ENCODE results near the gene TANC1. TPM values are rescaled to one million over a fixed set of nuclear protein-coding genes. Genes with fewer than 3 reads are reported as not detected.

Gene TANC1
- total RNA-seq, 1 experiment from 2014 or later, result 2.5 TPM

GRCh38 chr2:159160412-159160811 lies 192.0 kb downstream of the TANC1 start:
- H3K4me2 ChIP-seq (ENCODE audit: insufficient read depth, insufficient read length, low read length), result no peak overlapping the region

More at GRCh38 chr2:159160412-159160811, 192.0 kb downstream of the TANC1 start:
- Histone ChIP-seq H4K20me1 (ENCODE audit: control insufficient read depth, insufficient read depth, insufficient read length) (no peaks in the 10 kb centered on the region), H3K4me1 (ENCODE audit: insufficient read depth, low read length) (no peaks in the 10 kb centered on the region), H3K4ac (ENCODE audit: low read depth, low read length) (no peak overlapping the region), H3K79me2 (ENCODE audit: insufficient read depth, low read length) (no peaks in the 10 kb centered on the region), H4K8ac (replicated peaks; ENCODE audit: insufficient read length, low read depth, low read length) (no peak overlapping the region), H2BK12ac (ENCODE audit: insufficient read length, low read depth, low read length) (no peak overlapping the region), H2BK15ac (ENCODE audit: low read depth, low read length) (no peak overlapping the region), H3K14ac (ENCODE audit: insufficient read depth, low read length) (no peak overlapping the region), H3K9ac (ENCODE audit: extremely low read depth, insufficient read length, low read length) (no peak overlapping the region), H3K18ac (ENCODE audit: insufficient read length, low read depth, low read length) (no peak overlapping the region), H4K5ac (ENCODE audit: insufficient read length, low read depth, low read length) (no peak overlapping the region), H2AFZ (ENCODE audit: low read length) (no peak overlapping the region), H2BK5ac (ENCODE audit: insufficient read length, low read length) (no peak overlapping the region), H3K56ac (ENCODE audit: insufficient read length, low read depth, low read length) (no peak overlapping the region), H2BK120ac (ENCODE audit: low read depth, low read length, poor library complexity, severe bottlenecking) (no peak overlapping the region), H2AK5ac (ENCODE audit: insufficient read length, low read length) (no peak overlapping the region), H4K91ac (ENCODE audit: insufficient read length, low read depth, low read length) (no peak overlapping the region), H3K27me3 (ENCODE audit: insufficient read depth, low read length) (no peaks in the 10 kb centered on the region), H3K9me3 (ENCODE audit: control insufficient read depth, low read depth, low read length) (no peaks in the 10 kb centered on the region), H2BK20ac (ENCODE audit: low read depth, low read length, poor library complexity, severe bottlenecking) (no peak overlapping the region), H3K27ac (ENCODE audit: insufficient read length, low read depth, low read length) (no peak overlapping the region), H3K23ac (ENCODE audit: insufficient read length, low read depth, low read length) (no peak overlapping the region), H3K79me1 (ENCODE audit: insufficient read depth, low read depth, low read length, poor library complexity, severe bottlenecking) (no peaks in the 10 kb centered on the region), H3T11ph (ENCODE audit: low read length) (no peak overlapping the region), H3K23me2 (ENCODE audit: insufficient read length, low read depth, low read length, poor library complexity, severe bottlenecking) (no peaks in the 10 kb centered on the region)
- Mint-ChIP-seq H3K27ac (peak overlapping the region in 1 of 3 experiments; percentile 64; a peak in 2 of 7 replicates), H3K4me1 (peaks cover 6 to 7% of the 10 kb centered on the region in 2 experiments), H3K4me3 (no peak overlapping the region), H3K36me3 (ENCODE audit: insufficient read depth in 1 of 3, low read depth in 3 of 3) (no peaks in the 10 kb centered on the region), H3K9me3 (no peaks in the 10 kb centered on the region), H3K27me3 (ENCODE audit: low read depth) (no peaks in the 10 kb centered on the region; the same call in 1 of the 2 replicates)
- TF ChIP-seq CTCF (conservative IDR thresholded peaks at IDR 0.05), result no peak
- WGBS (ENCODE audit: extremely low coverage, insufficient read length, low lambda C conversion rate), result no CpG with 5 or more reads among the region's 4 CpGs
- DNase-seq, result no peak
